Measurements from ENCODE around the gene TMEM151A.

The TMEM151A gene

GRCh38 chr11:66264383-66264782 is 27.3 kb upstream of the TMEM151A start:
- no peaks in the 10 kb centered on the region for H3K36me3 ChIP-seq (replicated peaks; ENCODE audit: insufficient read depth, low read length)

GRCh38 chr11:66264914-66265313 is 26.8 kb upstream of the TMEM151A start:
- no peak for TF ChIP-seq EZH2phosphoT487 (IDR thresholded peaks at IDR 0.05; ENCODE audit: low read length)
- TF ChIP-seq, protein P1, sequence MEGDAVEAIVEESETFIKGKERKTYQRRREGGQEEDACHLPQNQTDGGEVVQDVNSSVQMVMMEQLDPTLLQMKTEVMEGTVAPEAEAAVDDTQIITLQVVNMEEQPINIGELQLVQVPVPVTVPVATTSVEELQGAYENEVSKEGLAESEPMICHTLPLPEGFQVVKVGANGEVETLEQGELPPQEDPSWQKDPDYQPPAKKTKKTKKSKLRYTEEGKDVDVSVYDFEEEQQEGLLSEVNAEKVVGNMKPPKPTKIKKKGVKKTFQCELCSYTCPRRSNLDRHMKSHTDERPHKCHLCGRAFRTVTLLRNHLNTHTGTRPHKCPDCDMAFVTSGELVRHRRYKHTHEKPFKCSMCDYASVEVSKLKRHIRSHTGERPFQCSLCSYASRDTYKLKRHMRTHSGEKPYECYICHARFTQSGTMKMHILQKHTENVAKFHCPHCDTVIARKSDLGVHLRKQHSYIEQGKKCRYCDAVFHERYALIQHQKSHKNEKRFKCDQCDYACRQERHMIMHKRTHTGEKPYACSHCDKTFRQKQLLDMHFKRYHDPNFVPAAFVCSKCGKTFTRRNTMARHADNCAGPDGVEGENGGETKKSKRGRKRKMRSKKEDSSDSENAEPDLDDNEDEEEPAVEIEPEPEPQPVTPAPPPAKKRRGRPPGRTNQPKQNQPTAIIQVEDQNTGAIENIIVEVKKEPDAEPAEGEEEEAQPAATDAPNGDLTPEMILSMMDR (IDR thresholded peaks at IDR 0.05; ENCODE audit: low read length), result peak; percentile 44
- no peak for TF ChIP-seq EZH2 (optimal IDR thresholded peaks at IDR 0.05; ENCODE audit: low read depth, low read length)
- Histone ChIP-seq H3K4me3 (ENCODE audit: low read length) (no peak overlapping the region), H3K4me2 (ENCODE audit: low read depth, low read length) (no peak overlapping the region), H3K79me2 (ENCODE audit: low read length) (peaks cover 17% of the 10 kb centered on the region), H3K27ac (ENCODE audit: low read length) (no peak overlapping the region), H3K9ac (ENCODE audit: low read length) (no peak overlapping the region), H3K9me2 (replicated peaks; ENCODE audit: insufficient read depth, low read length) (no peaks in the 10 kb centered on the region), H3K9me3 (replicated peaks; ENCODE audit: insufficient read depth, low read length) (no peaks in the 10 kb centered on the region), H2AFZ (ENCODE audit: low read length) (no peak overlapping the region), H3K4me1 (ENCODE audit: low read length) (peaks cover 11% of the 10 kb centered on the region; the same call in 1 of the 2 replicates), H3F3A (ENCODE audit: insufficient read depth, low read length) (peaks cover 12% of the 10 kb centered on the region; the same call in 1 of the 2 replicates), H3K36me3 (replicated peaks; ENCODE audit: insufficient read depth, low read length) (no peaks in the 10 kb centered on the region), H3K27me3 (replicated peaks; ENCODE audit: insufficient read depth, low read length) (no peaks in the 10 kb centered on the region), H4K20me1 (ENCODE audit: insufficient read depth, low read length) (no peaks in the 10 kb centered on the region)
- peak; percentile 34 for DNase-seq

More at GRCh38 chr11:66264383-66264782, 27.3 kb upstream of the TMEM151A start:
- Histone ChIP-seq H3K27me3 (replicated peaks; ENCODE audit: insufficient read depth, low read length) (no peaks in the 10 kb centered on the region), H4K20me1 (ENCODE audit: insufficient read depth, low read length) (no peaks in the 10 kb centered on the region), H3K79me2 (ENCODE audit: low read length) (peaks cover 17% of the 10 kb centered on the region), H3K27ac (ENCODE audit: low read length) (no peak overlapping the region), H3F3A (ENCODE audit: insufficient read depth, low read length) (peaks cover 11% of the 10 kb centered on the region; the same call in 1 of the 2 replicates), H3K4me1 (ENCODE audit: low read length) (peaks cover 5% of the 10 kb centered on the region; the same call in 1 of the 2 replicates), H3K4me3 (ENCODE audit: low read length) (no peak overlapping the region), H3K4me2 (ENCODE audit: low read depth, low read length) (no peak overlapping the region), H3K9me2 (replicated peaks; ENCODE audit: insufficient read depth, low read length) (no peaks in the 10 kb centered on the region), H3K9ac (ENCODE audit: low read length) (no peak overlapping the region), H3K9me3 (replicated peaks; ENCODE audit: insufficient read depth, low read length) (no peaks in the 10 kb centered on the region), H2AFZ (ENCODE audit: low read length) (no peak overlapping the region)
- TF ChIP-seq EZH2phosphoT487 (IDR thresholded peaks at IDR 0.05; ENCODE audit: low read length), result no peak
- TF ChIP-seq, protein P1 (IDR thresholded peaks at IDR 0.05; ENCODE audit: low read length), result no peak
- no peak for TF ChIP-seq EZH2 (optimal IDR thresholded peaks at IDR 0.05; ENCODE audit: low read depth, low read length)
- DNase-seq, result no peak

DNA sequence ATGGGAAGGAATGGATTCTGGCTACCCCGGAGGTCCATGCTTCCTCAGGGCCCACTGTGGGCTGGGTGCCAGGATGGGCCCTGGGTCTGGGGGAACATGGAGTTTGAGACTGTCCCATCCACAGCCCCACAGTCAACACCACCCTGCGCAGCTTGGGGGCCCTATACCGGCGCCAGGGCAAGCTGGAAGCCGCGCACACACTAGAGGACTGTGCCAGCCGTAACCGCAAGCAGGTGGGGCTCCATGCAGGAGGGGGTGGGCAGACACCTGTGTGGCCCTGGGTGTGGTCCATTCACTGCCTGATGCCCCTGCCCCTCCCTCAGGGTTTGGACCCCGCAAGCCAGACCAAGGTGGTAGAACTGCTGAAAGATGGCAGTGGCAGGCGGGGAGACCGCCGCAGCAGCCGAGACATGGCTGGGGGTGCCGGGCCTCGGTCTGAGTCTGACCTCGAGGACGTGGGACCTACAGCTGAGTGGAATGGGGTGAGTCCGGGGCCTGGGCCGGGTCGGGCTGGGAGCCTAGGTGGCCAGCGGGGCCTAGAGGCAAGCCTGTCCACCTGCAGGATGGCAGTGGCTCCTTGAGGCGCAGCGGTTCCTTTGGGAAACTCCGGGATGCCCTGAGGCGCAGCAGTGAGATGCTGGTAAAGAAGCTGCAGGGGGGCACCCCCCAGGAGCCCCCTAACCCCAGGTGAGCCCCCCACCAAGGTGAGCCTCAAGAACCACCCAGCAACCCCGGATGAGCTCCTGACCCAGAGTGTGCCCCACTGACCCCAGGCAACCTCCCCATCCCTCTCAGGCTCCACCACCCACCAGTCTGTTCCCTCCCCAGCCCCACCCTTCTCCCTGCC is 25.9 kb upstream of the TMEM151A start:
- TF ChIP-seq EZH2 (optimal IDR thresholded peaks at IDR 0.05; ENCODE audit: low read depth, low read length) (no peak), EZH2phosphoT487 (IDR thresholded peaks at IDR 0.05; ENCODE audit: low read length) (no peak)
- TF ChIP-seq, protein P1 (IDR thresholded peaks at IDR 0.05; ENCODE audit: low read length), result no peak
- no peak overlapping the region for H3K4me3 ChIP-seq (ENCODE audit: low read length)
- H3K9me3 ChIP-seq (replicated peaks; ENCODE audit: insufficient read depth, low read length), result no peaks in the 10 kb centered on the region
- H3K4me2 ChIP-seq (ENCODE audit: low read depth, low read length), result no peak overlapping the region
- H3K9me2 ChIP-seq (replicated peaks; ENCODE audit: insufficient read depth, low read length), result no peaks in the 10 kb centered on the region
- no peaks in the 10 kb centered on the region for H4K20me1 ChIP-seq (ENCODE audit: insufficient read depth, low read length)
- H3K9ac ChIP-seq (ENCODE audit: low read length), result no peak overlapping the region
- peaks cover 12% of the 10 kb centered on the region; the same call in 1 of the 2 replicates for H3F3A ChIP-seq (ENCODE audit: insufficient read depth, low read length)
- H3K27ac ChIP-seq (ENCODE audit: low read length), result no peak overlapping the region
- H3K27me3 ChIP-seq (replicated peaks; ENCODE audit: insufficient read depth, low read length), result no peaks in the 10 kb centered on the region
- H3K4me1 ChIP-seq (ENCODE audit: low read length), result peaks cover 11% of the 10 kb centered on the region; the same call in 1 of the 2 replicates
- DNase-seq, result no peak
- no peak overlapping the region for H2AFZ ChIP-seq (ENCODE audit: low read length)
- H3K79me2 ChIP-seq (ENCODE audit: low read length), result peaks cover 21% of the 10 kb centered on the region
- no peaks in the 10 kb centered on the region for H3K36me3 ChIP-seq (replicated peaks; ENCODE audit: insufficient read depth, low read length)
